ENCODE data around the gene AVPR2. TPM values are rescaled to one million over a fixed set of nuclear protein-coding genes. Genes with fewer than 3 reads are reported as not detected.

AVPR2 gene
- total RNA-seq, 1 donor from 2014 or later: 0.89 TPM

DNA sequence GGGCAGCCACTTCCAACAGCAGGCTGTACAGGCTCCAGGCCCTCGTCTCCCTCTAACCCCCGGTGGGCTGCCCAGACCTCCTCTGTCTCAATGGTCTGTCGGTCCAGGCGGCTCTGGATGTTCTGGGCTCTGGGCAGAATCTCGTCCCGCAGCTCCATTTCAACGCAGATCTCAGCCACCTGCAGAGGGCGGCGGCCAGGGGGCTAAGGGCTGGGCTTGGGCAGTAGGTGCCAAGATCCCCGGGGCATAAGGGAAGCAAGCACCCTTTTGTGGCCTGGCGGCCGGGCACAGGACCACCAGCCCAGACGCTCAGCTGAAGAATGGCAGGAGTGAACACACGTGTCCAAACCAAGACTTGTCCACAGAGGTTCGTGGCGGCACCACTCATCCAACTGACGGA is 9.2 kb downstream of the AVPR2 start:
- no peak for DNase-seq

DNA sequence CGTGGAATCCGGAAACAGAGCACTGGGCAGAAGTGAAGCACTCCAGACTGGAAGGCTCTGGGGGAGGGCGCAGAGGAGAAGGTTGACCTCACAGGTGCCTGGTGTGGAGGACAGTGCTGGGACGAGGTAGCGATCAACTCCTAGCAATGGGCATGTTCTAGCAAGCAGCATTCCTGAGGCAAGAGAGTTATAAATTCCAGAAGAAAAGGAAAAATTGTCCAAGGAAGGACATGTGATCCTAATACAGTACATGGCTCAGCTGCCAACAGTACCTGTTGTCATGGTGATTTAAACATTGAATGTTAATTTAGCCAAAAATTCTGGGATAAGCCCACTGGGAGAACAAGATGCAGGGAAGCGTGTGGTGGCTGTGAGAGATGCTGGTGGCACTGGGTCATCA is 13.4 kb downstream of the AVPR2 start:
- no peak for DNase-seq

- no peak for DNase-seq
These were observed 14.8 kb downstream of the AVPR2 start for GRCh38 chrX:153919281-153919680.

DNA sequence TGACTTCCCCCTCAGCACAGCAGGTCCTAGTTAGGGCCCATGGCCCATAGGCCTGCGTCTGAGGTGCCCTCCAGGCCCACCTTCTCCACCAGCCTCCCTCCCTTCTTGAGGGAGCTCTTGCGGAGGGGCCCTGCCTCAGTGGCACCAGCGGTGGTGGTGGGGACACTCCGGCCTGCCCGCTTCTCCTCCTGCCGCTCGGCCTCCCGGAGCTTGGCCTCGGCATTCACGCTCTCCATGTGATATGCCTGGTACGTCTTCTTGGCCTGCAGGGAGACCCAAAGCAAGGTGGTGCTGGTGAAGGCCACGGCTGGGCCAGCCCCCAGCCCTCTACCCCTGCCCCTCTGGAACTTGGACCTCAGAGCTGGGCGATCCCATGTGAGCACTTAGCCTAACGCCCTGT is 16.1 kb downstream of the AVPR2 start:
- DNase-seq: no peak

GRCh38 chrX:153921070-153921469 is 16.6 kb downstream of the AVPR2 start:
- DNase-seq: no peak

GRCh38 chrX:153921511-153922446 is 17.3 kb downstream of the AVPR2 start:
- no peak for DNase-seq

GRCh38 chrX:153922932-153923857 is 18.7 kb downstream of the AVPR2 start:
- no peak for DNase-seq

DNA sequence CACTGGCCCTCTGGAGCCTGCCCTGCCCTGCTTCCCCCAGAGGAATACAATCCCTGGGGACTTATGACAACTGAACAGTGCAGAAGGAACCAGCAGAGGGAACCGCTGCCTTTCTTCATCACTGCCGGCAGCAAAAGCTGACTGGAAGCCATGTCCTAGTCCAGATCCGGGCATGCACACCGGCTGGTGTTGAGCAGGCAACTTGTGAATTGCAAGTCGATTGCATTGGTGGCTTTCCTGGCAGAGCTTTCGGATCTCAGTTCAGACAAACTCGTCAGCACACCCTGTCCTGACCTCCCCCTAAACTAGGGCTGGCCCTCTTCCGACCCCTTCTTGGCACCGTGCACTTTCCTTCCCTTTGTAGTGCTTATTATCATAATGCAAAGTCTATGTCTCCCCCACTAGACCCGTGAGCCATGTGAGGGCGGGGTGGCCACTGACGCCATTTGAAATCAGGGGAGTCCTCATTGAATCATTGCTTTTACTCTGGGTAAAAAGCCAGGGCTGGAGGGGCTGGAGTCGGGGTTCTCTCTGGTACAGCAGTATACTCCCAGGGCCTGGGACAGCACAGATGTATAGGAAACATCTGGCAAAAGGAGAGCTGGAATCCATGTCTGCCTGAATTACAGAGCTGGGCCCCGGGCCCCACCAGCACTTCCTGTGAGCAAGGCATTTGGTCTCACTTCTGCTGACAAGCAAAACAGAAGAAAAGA is 19.8 kb downstream of the AVPR2 start:
- no peak for DNase-seq

- no peak for DNase-seq
These were observed 20.9 kb downstream of the AVPR2 start for GRCh38 chrX:153925387-153925738.

DNA sequence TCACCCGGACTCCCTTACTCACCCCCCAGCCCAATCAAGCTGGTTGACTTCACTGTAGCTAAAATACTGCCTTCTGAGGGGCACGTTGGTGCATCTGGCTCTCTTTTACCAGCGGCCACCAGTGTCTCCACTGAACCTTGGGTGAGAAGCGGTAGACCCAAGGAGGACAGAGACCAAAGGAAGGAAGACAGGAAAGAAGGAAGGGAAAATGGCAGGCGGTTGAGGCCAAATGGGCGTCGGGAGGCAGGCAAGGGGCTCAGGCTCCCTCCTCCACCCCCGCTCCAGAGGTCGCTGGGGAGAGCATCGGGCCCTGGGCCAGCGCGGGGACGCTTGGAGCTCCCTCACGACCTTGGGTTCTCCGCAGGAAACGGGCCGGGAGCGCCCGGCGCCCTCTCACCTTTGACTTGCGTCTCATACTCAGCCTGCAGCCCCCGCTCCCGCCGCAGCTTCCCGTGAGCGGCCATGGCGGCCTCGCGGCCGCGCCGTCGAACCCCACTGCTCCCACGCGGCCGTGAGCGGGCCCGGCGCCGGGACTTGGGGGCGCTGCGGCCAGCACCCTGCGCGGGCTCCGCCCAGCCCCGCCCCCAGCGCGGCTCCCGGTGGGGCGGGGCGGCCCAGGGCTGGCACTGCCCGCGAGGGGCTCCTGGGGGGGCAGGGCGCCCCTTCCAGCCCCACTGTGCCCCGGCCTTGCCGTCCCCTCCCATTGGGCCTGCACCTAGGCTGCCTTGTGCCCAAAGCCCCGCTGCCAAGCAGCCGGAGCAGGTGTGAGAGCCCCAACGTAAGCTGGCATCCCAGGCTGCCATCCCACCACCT is 21.5 kb downstream of the AVPR2 start, which contains the start of gene ARHGAP4:
ARHGAP4 (minus strand) TSS at position 526 of the 813 bp plus-strand sequence; CDS start at position 464, 62 bp downstream.
- DNase-seq: no peak

- no peak for DNase-seq
These were observed 22.0 kb downstream of the AVPR2 start for GRCh38 chrX:153926552-153926857.

- peak; percentile 61 for DNase-seq
These were observed 22.6 kb downstream of the AVPR2 start for GRCh38 chrX:153926858-153927671.

DNA sequence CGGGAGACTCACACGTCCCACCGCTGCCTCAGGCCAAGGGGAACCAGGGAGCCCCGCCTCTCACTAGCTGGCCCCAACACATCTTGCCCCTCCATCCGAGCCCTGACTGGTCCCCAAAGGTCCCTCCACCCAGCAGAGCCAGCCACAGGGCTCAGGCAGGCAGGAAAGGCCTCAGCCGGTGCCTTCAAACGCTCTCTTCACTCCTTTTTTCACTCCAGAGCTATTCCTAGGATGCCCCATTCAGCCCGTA is 23.1 kb downstream of the AVPR2 start:
- no peak for DNase-seq

- DNase-seq: peak; percentile 93
These were observed 23.7 kb downstream of the AVPR2 start for GRCh38 chrX:153927922-153928760.

DNA sequence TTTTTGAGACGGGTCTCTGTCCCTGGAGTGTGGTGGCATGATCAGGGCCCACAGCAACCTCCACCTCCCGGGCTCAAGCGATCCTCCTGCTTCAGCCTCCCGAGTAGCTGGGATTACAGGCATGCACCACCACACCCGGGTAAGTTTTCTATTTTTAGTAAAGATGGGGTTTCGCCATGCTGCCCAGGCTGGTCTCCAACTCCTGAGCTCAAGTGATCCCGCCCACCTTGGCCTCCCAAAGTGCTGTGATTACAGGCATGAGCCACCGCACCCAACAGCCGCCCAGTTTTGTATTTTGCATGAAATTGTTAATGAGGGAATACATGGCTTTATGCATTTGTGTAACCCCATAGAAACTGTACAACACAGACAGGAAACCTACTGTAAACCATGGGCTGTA is 24.4 kb downstream of the AVPR2 start:
- no peak for DNase-seq

DNA sequence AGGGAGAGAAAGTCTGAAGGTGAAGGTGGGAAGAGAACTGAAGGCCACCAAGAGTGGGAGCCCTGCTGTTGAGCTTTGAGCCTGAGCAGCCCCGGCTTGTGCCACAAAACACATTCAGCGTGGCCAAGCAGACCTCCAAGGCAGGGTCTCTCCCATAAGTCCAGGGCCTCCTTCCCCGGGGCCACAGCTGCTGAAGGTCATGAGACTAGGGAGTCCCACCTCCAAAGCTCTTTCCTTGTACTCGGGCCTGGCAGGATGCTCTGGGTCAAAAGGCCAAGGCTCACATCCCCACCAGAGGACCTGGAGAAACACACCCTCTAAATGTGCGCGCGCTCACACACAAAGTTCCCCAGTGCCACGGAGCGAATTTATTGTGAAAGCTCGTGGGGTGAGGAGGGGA is 25.1 kb downstream of the AVPR2 start:
- DNase-seq: no peak

GRCh38 chrX:153930011-153930910 is 25.8 kb downstream of the AVPR2 start:
- no peak for DNase-seq

GRCh38 chrX:153931151-153931550 is 26.7 kb downstream of the AVPR2 start:
- no peak for DNase-seq

- no peak for DNase-seq
These were observed 27.3 kb downstream of the AVPR2 start for GRCh38 chrX:153931748-153932147.
